Thyroid gland (tissue), 4 donors: Measurements from ENCODE around the gene MNAT1. TPM values are rescaled to one million over a fixed set of nuclear protein-coding genes. Genes with fewer than 3 reads are reported as not detected.
"Not testable (repeated sequence)": the region's sequence is repeated elsewhere in the genome, so short reads cannot be mapped to it uniquely, and the experiment has no call there.

Experiments
- DNase-seq, 2 donors: peaks; one replicate each; pipeline ENCODE4 v3.0.0-alpha.2; 2019
- H3K27ac ChIP-seq, 3 donors: fragments of 200-600 bp; sonication (generic); 1 replicate in 2 of 3; 2 replicates in 1 of 3; pipeline ENCODE4 v1.5.1; 2016 to 2019; ENCODE audit warnings: mild to moderate bottlenecking in 1 of 3, moderate library complexity in 1 of 3
- H3K27me3 ChIP-seq: fragments of 200-600 bp; sonication (generic); one replicate; pipeline ENCODE4 v1.5.1; 2019
- H3K36me3 ChIP-seq, 2 donors: fragments of 200-600 bp; sonication (generic); one replicate each; pipeline ENCODE4 v1.5.1; 2016 to 2019
- H3K4me1 ChIP-seq, 2 donors: fragments of 200-600 bp; sonication (generic); one replicate each; pipeline ENCODE4 v1.5.1; 2017 to 2019
- H3K4me3 ChIP-seq, 3 donors: fragments of 200-600 bp; sonication (generic); replicated peaks in 1 of 3; 1 replicate in 2 of 3; 2 replicates in 1 of 3; pipeline ENCODE4 v1.5.1; 2016; ENCODE audit warnings: mild to moderate bottlenecking in 1 of 3
- H3K9me3 ChIP-seq: fragments of 200-600 bp; sonication (generic); one replicate; pipeline ENCODE4 v1.5.1; 2017
- CTCF ChIP-seq, 6 experiments: fragments of 200-600 bp in 3 of 6; fragments of 450-650 bp in 3 of 6; sonication (generic) in 3 of 6; IDR thresholded peaks; one replicate each; pipeline ENCODE4 v1.5.1; 2016 to 2019; ENCODE audit warnings: antibody characterized with exemption in 6 of 6, mild to moderate bottlenecking in 2 of 6, inconsistent platforms in 1 of 6, moderate library complexity in 1 of 6
- POLR2A ChIP-seq, 2 donors: fragments of 450-650 bp; IDR thresholded peaks; one replicate each; pipeline ENCODE4 v1.6.1; 2017; ENCODE audit warnings: antibody characterized with exemption in 2 of 2, mild to moderate bottlenecking in 2 of 2, moderate library complexity in 1 of 2
- WGBS, 2 donors: methylation state at CpG; one replicate each; pipeline ENCODE4 v1.1.5; 2017; 5-methylcytosine and 5-hydroxymethylcytosine counted together
- intact Hi-C: fragments of 100-400 bp; cut with DNase I; formaldehyde crosslinking; loops from one replicate; pipeline ENCODE4 v1.15.1; 2023
- total RNA-seq, 4 donors: library from RNA; depleted of rRNA; stranded (reverse); fragments of >200 nt; gene quantifications; one replicate each; pipeline ENCODE4 v1.2.3, GENCODE V29; 2016

Gene MNAT1
- total RNA-seq, 4 donors from 2014 or later: 35.4 to 58.8 (median 47.8) TPM

GRCh38 chr14:60771117-60771516 is 36.6 kb downstream of the MNAT1 start:
- Histone ChIP-seq H3K4me3 (no peak overlapping the region), H3K27ac (no peak overlapping the region), H3K27me3 (no peaks in the 10 kb centered on the region), H3K9me3 (no peaks in the 10 kb centered on the region), H3K36me3 (no peaks in the 10 kb centered on the region), H3K4me1 (no peaks in the 10 kb centered on the region)
- DNase-seq: no peak
- no peak for TF ChIP-seq POLR2A (IDR thresholded peaks at IDR 0.05)
- no peak for TF ChIP-seq CTCF (IDR thresholded peaks at IDR 0.05)
- intact Hi-C loops: no loop called here
- WGBS, 2 donors: 46 to 47% methylated on average over 2 of the region's 2 CpGs

- TF ChIP-seq CTCF (IDR thresholded peaks at IDR 0.05) (no peak), POLR2A (IDR thresholded peaks at IDR 0.05) (no peak)
- H3K27ac ChIP-seq: no peak overlapping the region
- H3K4me1 ChIP-seq: peaks cover 9 to 10% of the 10 kb centered on the region in 2 donors
- H3K36me3 ChIP-seq: no peaks in the 10 kb centered on the region
- no peaks in the 10 kb centered on the region for H3K9me3 ChIP-seq
- H3K4me3 ChIP-seq: no peak overlapping the region
- intact Hi-C loops: no loop called here
- no peaks in the 10 kb centered on the region for H3K27me3 ChIP-seq
- no peak for DNase-seq
Measured at GRCh38 chr14:60773558-60773957, 39.0 kb downstream of the MNAT1 start.

- Histone ChIP-seq H3K4me1 (peaks cover 9 to 10% of the 10 kb centered on the region in 2 donors), H3K9me3 (no peaks in the 10 kb centered on the region), H3K27me3 (no peaks in the 10 kb centered on the region), H3K36me3 (no peaks in the 10 kb centered on the region), H3K4me3 (no peak overlapping the region), H3K27ac (no peak overlapping the region)
- DNase-seq: no peak
- TF ChIP-seq POLR2A (IDR thresholded peaks at IDR 0.05): no peak
- no peak for TF ChIP-seq CTCF (IDR thresholded peaks at IDR 0.05)
- intact Hi-C loops: no loop called here
Measured at GRCh38 chr14:60775296-60775695, 40.7 kb downstream of the MNAT1 start.

- Histone ChIP-seq H3K27me3 (no peaks in the 10 kb centered on the region), H3K4me1 (peaks cover 9 to 10% of the 10 kb centered on the region in 2 donors), H3K27ac (no peak overlapping the region), H3K9me3 (no peaks in the 10 kb centered on the region), H3K4me3 (no peak overlapping the region), H3K36me3 (no peaks in the 10 kb centered on the region)
- peak in 1 of 2 donors; percentile 11 for DNase-seq
- TF ChIP-seq CTCF (IDR thresholded peaks at IDR 0.05) (no peak), POLR2A (IDR thresholded peaks at IDR 0.05) (no peak)
- intact Hi-C loops: no loop called here
Measured at GRCh38 chr14:60777856-60778578, 43.5 kb downstream of the MNAT1 start.

- H3K27ac ChIP-seq, DNase-seq, H3K36me3 ChIP-seq, H3K9me3 ChIP-seq, H3K27me3 ChIP-seq, intact Hi-C loops, H3K4me3 ChIP-seq: not testable (repeated sequence)
- WGBS, 2 donors: 96% methylated on average over 18 of the region's 18 CpGs
- H3K4me1 ChIP-seq: peaks cover 9 to 10% of the 10 kb centered on the region in 2 donors
Measured at GRCh38 chr14:60779745-60780514, 45.4 kb downstream of the MNAT1 start.

- H3K4me1 ChIP-seq: peaks cover 9 to 10% of the 10 kb centered on the region in 2 donors
- DNase-seq, H3K27ac ChIP-seq, H3K27me3 ChIP-seq, H3K36me3 ChIP-seq, H3K9me3 ChIP-seq, H3K4me3 ChIP-seq, intact Hi-C loops: not testable (repeated sequence)
Measured at GRCh38 chr14:60780558-60780957, 46.0 kb downstream of the MNAT1 start.
